Epithelial cell of proximal tubule (primary cell): ENCODE data around the gene KCNF1. TPM values are rescaled to one million over a fixed set of nuclear protein-coding genes. Genes with fewer than 3 reads are reported as not detected.

Experiments used
- DNase-seq: peaks from one replicate; pipeline ENCODE4 v3.0.0-alpha.2; 2011; ENCODE audit warnings: low read depth
- H3K4me3 ChIP-seq: 2 replicates; pipeline ENCODE4 v1.5.1; 2011; ENCODE audit warnings: low read depth, mild to moderate bottlenecking, low read length
- total RNA-seq: library from RNA; depleted of rRNA; stranded (reverse); fragments of >200 nt; gene quantifications from 2 replicates; pipeline ENCODE4 v1.2.3, GENCODE V29; 2015
- TF ChIP-seq, protein P1 (sequence below): conservative IDR thresholded peaks from 2 replicates; pipeline ENCODE4 v1.5.1; 2012; ENCODE audit warnings: low read depth, mild to moderate bottlenecking, low read length

Gene KCNF1, protein sequence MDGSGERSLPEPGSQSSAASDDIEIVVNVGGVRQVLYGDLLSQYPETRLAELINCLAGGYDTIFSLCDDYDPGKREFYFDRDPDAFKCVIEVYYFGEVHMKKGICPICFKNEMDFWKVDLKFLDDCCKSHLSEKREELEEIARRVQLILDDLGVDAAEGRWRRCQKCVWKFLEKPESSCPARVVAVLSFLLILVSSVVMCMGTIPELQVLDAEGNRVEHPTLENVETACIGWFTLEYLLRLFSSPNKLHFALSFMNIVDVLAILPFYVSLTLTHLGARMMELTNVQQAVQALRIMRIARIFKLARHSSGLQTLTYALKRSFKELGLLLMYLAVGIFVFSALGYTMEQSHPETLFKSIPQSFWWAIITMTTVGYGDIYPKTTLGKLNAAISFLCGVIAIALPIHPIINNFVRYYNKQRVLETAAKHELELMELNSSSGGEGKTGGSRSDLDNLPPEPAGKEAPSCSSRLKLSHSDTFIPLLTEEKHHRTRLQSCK
- total RNA-seq = 0.36 and 1.3 TPM in 2 replicates

DNA sequence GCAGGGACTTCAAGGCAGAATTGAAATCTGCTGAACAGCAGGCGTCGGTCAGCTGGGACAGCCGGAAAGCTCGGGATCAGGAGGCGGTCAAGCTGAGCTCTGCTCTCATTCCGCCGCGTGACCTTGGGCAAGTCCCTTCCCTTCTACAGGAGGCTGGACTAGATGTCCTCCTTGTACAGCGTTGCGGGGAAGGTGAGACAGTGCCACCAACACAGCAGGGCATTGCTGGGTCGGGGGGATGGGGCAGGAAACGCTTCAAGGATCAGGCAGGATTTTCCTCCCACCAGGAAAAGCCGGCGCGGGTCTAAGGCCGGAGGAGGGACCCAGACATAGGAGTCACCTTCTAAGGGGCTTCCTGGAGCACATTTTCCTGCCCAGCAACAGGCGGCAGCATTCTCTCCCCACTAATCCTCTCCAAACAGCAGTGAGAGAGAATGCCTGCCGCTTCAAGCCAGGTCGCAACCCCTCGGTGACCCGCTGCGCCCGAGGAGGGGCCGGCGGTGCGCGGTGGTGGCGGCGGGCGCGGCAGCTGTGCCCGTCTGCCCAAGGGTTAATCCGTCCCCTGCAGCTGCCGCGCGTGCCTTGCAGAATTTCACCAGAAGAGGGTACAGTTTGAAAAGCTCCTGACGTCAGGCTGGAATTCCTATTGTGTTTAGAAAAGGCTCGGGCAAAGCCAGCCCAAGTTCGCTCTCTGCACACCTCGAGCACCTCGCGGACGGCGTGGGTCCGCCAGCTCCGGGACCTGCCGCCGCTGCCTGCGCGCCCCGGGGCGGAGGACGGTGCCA lies at the start of gene KCNF1:
KCNF1 (plus strand) TSS at position 644 of the 785 bp plus-strand sequence. CDS start 493 bp downstream, outside the sequence.
- H3K4me3 ChIP-seq = peak within 1 kb of the TSS; percentile 41
- no peak for DNase-seq
- TF ChIP-seq, protein P1, sequence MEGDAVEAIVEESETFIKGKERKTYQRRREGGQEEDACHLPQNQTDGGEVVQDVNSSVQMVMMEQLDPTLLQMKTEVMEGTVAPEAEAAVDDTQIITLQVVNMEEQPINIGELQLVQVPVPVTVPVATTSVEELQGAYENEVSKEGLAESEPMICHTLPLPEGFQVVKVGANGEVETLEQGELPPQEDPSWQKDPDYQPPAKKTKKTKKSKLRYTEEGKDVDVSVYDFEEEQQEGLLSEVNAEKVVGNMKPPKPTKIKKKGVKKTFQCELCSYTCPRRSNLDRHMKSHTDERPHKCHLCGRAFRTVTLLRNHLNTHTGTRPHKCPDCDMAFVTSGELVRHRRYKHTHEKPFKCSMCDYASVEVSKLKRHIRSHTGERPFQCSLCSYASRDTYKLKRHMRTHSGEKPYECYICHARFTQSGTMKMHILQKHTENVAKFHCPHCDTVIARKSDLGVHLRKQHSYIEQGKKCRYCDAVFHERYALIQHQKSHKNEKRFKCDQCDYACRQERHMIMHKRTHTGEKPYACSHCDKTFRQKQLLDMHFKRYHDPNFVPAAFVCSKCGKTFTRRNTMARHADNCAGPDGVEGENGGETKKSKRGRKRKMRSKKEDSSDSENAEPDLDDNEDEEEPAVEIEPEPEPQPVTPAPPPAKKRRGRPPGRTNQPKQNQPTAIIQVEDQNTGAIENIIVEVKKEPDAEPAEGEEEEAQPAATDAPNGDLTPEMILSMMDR = peak; percentile 40

DNA sequence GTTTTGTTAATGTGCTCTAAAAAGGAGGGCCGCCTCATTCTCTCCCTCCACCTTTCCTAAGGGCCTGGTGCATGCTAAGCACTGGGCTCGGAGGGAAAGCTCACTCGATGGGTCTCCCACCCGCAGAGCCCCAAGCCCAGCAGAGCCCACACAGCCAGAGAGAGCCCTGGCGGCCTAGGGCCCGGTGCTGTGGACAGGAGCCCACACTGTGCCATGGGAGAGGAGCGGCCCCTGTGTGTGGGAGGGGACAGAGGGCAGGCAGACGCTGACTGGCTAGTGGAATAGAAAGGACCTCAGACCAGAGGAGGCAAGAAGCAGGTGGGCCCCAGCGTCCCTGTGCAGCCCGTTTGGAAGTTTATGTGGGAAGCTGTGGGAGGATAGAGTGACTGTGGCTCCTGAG lies 49.4 kb upstream of the KCNF1 start:
- no peak for DNase-seq
- TF ChIP-seq, protein P1 = no peak
- no peak overlapping the region for H3K4me3 ChIP-seq

DNA sequence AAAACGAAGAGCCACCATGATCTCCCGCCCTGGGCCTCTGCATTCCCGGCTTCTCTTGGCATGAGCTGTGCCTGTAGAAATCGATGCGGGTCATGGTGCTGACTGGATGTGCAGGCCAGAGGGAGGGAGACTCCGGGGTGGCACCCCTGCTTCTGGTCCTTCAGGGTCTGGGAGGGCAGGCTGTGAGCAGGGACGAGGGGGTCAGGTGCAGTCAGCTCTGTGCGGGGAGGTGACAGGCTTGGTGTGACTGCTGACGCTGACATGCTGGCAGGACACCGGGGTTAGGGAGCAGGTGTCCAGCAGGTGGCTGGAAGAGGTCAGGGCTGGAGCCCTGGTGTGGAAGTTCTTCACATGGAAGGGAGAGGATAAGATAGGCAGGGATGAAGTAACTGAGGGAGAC lies 48.7 kb upstream of the KCNF1 start:
- no peak overlapping the region for H3K4me3 ChIP-seq
- TF ChIP-seq, protein P1 = no peak
- DNase-seq = no peak

DNA sequence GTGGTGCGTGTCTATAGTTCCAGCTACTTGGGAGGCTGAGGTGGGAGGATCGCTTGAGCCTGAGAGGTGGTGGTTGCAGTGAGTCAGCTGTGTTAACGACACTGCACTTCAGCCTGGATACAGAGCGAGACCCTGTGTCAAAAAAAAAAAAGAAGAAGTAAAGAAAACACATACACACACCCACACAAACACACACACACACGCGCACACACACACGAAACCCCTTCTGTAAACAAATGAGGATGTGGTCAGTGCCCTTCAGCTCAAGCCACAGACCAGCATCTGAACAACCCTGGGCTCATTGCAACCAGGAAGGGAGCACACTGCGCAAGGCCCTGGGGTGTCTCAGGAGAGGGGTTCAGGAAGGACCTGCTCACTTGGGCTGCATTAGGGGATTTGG lies 47.9 kb upstream of the KCNF1 start:
- H3K4me3 ChIP-seq = no peak overlapping the region
- TF ChIP-seq, protein P1 = no peak
- DNase-seq = no peak

DNA sequence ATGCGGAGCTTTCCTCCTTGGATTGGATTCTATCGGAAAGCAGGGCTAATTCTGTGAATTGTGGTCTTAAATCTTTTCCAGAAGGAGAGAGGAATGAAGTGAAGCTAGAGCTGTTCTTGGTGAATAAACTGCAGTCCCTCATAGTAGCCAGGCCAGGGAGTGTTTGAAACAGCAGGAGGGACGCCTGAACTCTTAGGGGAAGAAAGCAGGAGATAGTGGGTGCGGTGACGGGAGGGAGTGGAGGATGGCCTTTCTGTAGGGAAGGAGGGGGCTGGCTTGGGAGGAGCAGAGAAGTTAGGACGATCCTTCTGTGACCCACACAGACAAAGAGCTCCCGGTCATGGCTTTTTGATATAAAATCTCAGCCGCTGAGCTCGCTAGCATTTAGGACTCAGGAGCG lies 47.5 kb upstream of the KCNF1 start:
- no peak for DNase-seq
- TF ChIP-seq, protein P1 = no peak
- H3K4me3 ChIP-seq = no peak overlapping the region

DNA sequence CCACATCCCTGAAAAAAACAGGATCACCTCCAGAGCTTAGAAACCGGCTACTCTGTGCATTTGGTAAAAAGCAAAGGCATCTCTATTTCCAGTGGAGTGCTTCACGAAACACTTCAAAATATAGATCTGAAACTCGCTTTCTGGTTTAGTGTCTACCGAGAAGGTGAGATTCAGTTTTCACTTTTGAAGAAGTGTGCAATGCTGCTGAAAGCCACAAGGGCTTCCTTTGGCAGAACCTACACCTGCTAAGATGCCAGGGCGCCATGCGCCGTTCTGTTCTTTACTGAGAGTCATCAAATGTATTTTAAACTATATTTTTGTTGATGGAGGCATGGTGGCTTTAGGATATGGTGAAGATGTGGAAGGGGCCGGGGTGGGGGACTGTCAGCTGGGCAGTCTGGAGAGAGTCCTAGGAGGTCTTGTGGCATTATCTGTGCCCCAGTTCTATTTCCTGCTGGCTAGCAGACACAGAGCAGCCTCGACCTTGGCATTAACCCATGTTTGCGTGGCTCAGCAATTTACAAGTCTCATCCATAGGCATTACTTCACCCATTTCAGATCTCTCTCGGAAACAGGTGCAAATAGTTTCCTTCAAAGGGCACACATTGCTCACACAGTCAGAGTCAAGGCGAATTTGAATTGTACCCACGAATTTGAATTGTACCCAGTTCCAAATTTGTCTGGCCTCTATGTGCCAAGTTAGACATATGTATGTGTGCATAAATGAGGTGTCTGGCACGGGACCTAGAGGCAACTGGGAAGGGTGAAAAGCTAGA lies 46.7 kb upstream of the KCNF1 start:
- H3K4me3 ChIP-seq = no peak overlapping the region
- TF ChIP-seq, protein P1 = peak; percentile 33
- no peak for DNase-seq
